ENCODE data around the gene CCDC120. TPM values are rescaled to one million over a fixed set of nuclear protein-coding genes. Genes with fewer than 3 reads are reported as not detected.

CCDC120 gene
- polyA plus RNA-seq, 1 donor from 2014 or later: 3.1 TPM

- no peaks in the 10 kb centered on the region for H4K20me1 ChIP-seq (ENCODE audit: insufficient read depth)
- H3K9me3 ChIP-seq (ENCODE audit: low read length): no peaks in the 10 kb centered on the region
- no peak overlapping the region for H3K27ac ChIP-seq (ENCODE audit: low read length)
- H3K4me3 ChIP-seq (ENCODE audit: low read length): no peak overlapping the region
- no peaks in the 10 kb centered on the region for H3K9me2 ChIP-seq (ENCODE audit: insufficient read depth, low read length)
- no peaks in the 10 kb centered on the region for H3K27me3 ChIP-seq (ENCODE audit: insufficient read depth, low read depth, low read length)
- TF ChIP-seq, protein P1, sequence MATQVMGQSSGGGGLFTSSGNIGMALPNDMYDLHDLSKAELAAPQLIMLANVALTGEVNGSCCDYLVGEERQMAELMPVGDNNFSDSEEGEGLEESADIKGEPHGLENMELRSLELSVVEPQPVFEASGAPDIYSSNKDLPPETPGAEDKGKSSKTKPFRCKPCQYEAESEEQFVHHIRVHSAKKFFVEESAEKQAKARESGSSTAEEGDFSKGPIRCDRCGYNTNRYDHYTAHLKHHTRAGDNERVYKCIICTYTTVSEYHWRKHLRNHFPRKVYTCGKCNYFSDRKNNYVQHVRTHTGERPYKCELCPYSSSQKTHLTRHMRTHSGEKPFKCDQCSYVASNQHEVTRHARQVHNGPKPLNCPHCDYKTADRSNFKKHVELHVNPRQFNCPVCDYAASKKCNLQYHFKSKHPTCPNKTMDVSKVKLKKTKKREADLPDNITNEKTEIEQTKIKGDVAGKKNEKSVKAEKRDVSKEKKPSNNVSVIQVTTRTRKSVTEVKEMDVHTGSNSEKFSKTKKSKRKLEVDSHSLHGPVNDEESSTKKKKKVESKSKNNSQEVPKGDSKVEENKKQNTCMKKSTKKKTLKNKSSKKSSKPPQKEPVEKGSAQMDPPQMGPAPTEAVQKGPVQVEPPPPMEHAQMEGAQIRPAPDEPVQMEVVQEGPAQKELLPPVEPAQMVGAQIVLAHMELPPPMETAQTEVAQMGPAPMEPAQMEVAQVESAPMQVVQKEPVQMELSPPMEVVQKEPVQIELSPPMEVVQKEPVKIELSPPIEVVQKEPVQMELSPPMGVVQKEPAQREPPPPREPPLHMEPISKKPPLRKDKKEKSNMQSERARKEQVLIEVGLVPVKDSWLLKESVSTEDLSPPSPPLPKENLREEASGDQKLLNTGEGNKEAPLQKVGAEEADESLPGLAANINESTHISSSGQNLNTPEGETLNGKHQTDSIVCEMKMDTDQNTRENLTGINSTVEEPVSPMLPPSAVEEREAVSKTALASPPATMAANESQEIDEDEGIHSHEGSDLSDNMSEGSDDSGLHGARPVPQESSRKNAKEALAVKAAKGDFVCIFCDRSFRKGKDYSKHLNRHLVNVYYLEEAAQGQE (IDR thresholded peaks at IDR 0.05; ENCODE audit: borderline replicate concordance): no peak
- TF ChIP-seq TAF1 (IDR thresholded peaks at IDR 0.05; ENCODE audit: low read depth): no peak
- TF ChIP-seq EZH2 (IDR thresholded peaks at IDR 0.05; ENCODE audit: borderline replicate concordance, insufficient read depth, low read length, poor library complexity, severe bottlenecking): no peak
- no peak for TF ChIP-seq SMC3 (conservative IDR thresholded peaks at IDR 0.05; ENCODE audit: poor library complexity)
- no peak overlapping the region for H3K9ac ChIP-seq (ENCODE audit: low read length)
- H3F3A ChIP-seq (ENCODE audit: insufficient read depth, low read length, poor library complexity, severe bottlenecking): no peaks in the 10 kb centered on the region
- no peak overlapping the region for H2AFZ ChIP-seq (ENCODE audit: low read depth, low read length)
- no peaks in the 10 kb centered on the region for H3K36me3 ChIP-seq (ENCODE audit: insufficient read depth, low read length)
- no peak overlapping the region for H3K4me2 ChIP-seq (ENCODE audit: low read length)
- H3K79me2 ChIP-seq (replicated peaks; ENCODE audit: insufficient read depth, low read length): no peaks in the 10 kb centered on the region
These were observed 19.1 kb downstream of the CCDC120 start for GRCh38 chrX:49077941-49078340.

- Histone ChIP-seq H3K27ac (ENCODE audit: low read length) (peak within 1 kb of the TSS; percentile 49), H3K9me2 (ENCODE audit: insufficient read depth, low read length) (no peaks in the 10 kb centered on the region), H3K79me2 (replicated peaks; ENCODE audit: insufficient read depth, low read length) (no peaks in the 10 kb centered on the region), H3K36me3 (ENCODE audit: insufficient read depth, low read length) (no peaks in the 10 kb centered on the region), H3K4me3 (ENCODE audit: low read length) (peak within 1 kb of the TSS; percentile 63), H3K9ac (ENCODE audit: low read length) (peak within 1 kb of the TSS; percentile 66), H4K20me1 (ENCODE audit: insufficient read depth) (no peaks in the 10 kb centered on the region), H2AFZ (ENCODE audit: low read depth, low read length) (peak within 1 kb of the TSS; percentile 27), H3K9me3 (ENCODE audit: low read length) (no peaks in the 10 kb centered on the region), H3F3A (ENCODE audit: insufficient read depth, low read length, poor library complexity, severe bottlenecking) (no peaks in the 10 kb centered on the region), H3K4me2 (ENCODE audit: low read length) (no peak within 1 kb of the TSS), H3K27me3 (ENCODE audit: insufficient read depth, low read depth, low read length) (no peaks in the 10 kb centered on the region)
- peak; percentile 18 for TF ChIP-seq MXI1 (conservative IDR thresholded peaks at IDR 0.05; ENCODE audit: poor library complexity, severe bottlenecking)
- TF ChIP-seq POLR2AphosphoS5 (IDR thresholded peaks at IDR 0.05): peak; percentile 58
- TF ChIP-seq RAD21 (conservative IDR thresholded peaks at IDR 0.05): no peak
These were observed 21.0 kb downstream of the CCDC120 start, which contains the start of gene WDR45 for GRCh38 chrX:49079489-49080428. WDR45 (minus strand) TSS chrX:49079887; CDS start chrX:49078095, 1,792 bp downstream.

DNA sequence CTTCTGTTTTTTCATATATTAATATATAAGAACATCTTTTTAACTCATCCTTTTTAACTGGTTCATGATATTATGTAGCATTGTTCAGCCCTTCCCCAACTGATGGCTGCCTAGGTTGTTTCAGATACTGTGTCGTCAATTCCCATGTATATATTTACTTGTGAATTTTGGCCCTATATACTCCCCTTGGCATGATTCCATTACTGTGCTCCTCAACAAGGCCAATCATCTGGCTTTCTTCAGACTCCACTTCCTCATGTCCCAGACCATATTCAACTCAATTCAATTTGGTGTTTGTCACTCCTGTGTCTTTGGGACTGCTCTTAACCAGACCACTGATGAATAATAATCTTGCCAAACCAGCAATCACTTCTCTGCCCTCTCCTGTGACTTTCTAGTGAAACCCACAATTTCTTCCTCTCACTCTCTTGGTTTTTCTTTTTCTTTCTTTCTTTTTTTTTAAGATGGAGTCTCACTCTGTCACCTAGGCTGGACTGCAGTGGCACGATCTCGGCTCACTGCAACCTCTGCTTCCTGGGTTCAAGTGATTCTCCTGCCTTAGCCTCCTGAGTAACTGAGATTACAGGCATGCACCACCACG lies 23.6 kb downstream of the CCDC120 start:
- no peaks in the 10 kb centered on the region for H3K9me2 ChIP-seq (ENCODE audit: insufficient read depth, low read length)
- no peaks in the 10 kb centered on the region for H4K20me1 ChIP-seq (ENCODE audit: insufficient read depth)
- no peak overlapping the region for H3K27ac ChIP-seq (ENCODE audit: low read length)
- no peaks in the 10 kb centered on the region for H3K36me3 ChIP-seq (ENCODE audit: insufficient read depth, low read length)
- no peaks in the 10 kb centered on the region for H3K27me3 ChIP-seq (ENCODE audit: insufficient read depth, low read depth, low read length)
- H3F3A ChIP-seq (ENCODE audit: insufficient read depth, low read length, poor library complexity, severe bottlenecking): no peaks in the 10 kb centered on the region
- TF ChIP-seq POLR2AphosphoS5 (IDR thresholded peaks at IDR 0.05) (no peak), CTCF (IDR thresholded peaks at IDR 0.05; ENCODE audit: poor library complexity, severe bottlenecking) (no peak), EZH2 (IDR thresholded peaks at IDR 0.05; ENCODE audit: borderline replicate concordance, insufficient read depth, low read length, poor library complexity, severe bottlenecking) (no peak)
- H3K4me2 ChIP-seq (ENCODE audit: low read length): no peak overlapping the region
- H3K4me3 ChIP-seq (ENCODE audit: low read length): no peak overlapping the region
- H2AFZ ChIP-seq (ENCODE audit: low read depth, low read length): no peak overlapping the region
- H3K9ac ChIP-seq (ENCODE audit: low read length): no peak overlapping the region
- H3K79me2 ChIP-seq (replicated peaks; ENCODE audit: insufficient read depth, low read length): no peaks in the 10 kb centered on the region
- no peaks in the 10 kb centered on the region for H3K9me3 ChIP-seq (ENCODE audit: low read length)

Measured in neural cell (in vitro differentiated cells).